Psoas muscle (tissue), 8 donors: ENCODE results near the gene UMODL1. TPM values are rescaled to one million over a fixed set of nuclear protein-coding genes. Genes with fewer than 3 reads are reported as not detected.

Experiments used
- ATAC-seq, 4 donors: fragments of 200-7000 bp; cut with Tn5 transposase; one replicate each; pipeline ENCODE4 v1.9.1; 2020; ENCODE audit warnings: moderate library complexity in 3 of 4, mild to moderate bottlenecking in 2 of 4
- DNase-seq, 2 donors: peaks; one replicate each; pipeline ENCODE4 v3.0.0-alpha.2; 2020
- H3K27ac ChIP-seq: fragments of 200-600 bp; one replicate; pipeline ENCODE4 v1.8.0; 2022
- H3K27me3 ChIP-seq, 3 donors: fragments of 200-600 bp in 1 of 3; one replicate each; pipeline versions ENCODE4 v1.6.1 to v1.8.0; 2013 to 2022; ENCODE audit warnings: low read length in 2 of 3, mild to moderate bottlenecking in 2 of 3, moderate library complexity in 1 of 3; ENCODE audit not compliant: insufficient read depth in 3 of 3
- H3K36me3 ChIP-seq, 2 donors: fragments of 200-600 bp in 1 of 2; one replicate each; pipeline versions ENCODE4 v1.6.1 to v1.8.0; 2013 to 2022; ENCODE audit warnings: low read depth in 1 of 2, mild to moderate bottlenecking in 1 of 2, moderate library complexity in 1 of 2; ENCODE audit not compliant: insufficient read depth in 1 of 2
- H3K4me1 ChIP-seq: fragments of 200-600 bp; one replicate; pipeline ENCODE4 v1.8.0; 2022
- H3K4me3 ChIP-seq: fragments of 200-600 bp; one replicate; pipeline ENCODE4 v1.8.0; 2022; ENCODE audit warnings: mild to moderate bottlenecking
- H3K9me3 ChIP-seq: fragments of 200-600 bp; one replicate; pipeline ENCODE4 v1.8.0; 2022
- WGBS, 3 donors: extraction: QIAGEN DNeasy Blood & Tissue Kit; methylation state at CpG; one replicate each; pipeline versions ENCODE4 v1.1.6 to v1.1.7; 2013; 5-methylcytosine and 5-hydroxymethylcytosine counted together
- intact Hi-C, 2 donors: fragments of 100-400 bp; cut with DNase I; formaldehyde crosslinking; loops; one replicate each; pipeline versions ENCODE4 v1.11.0 to v1.14.2; 2022
- polyA plus RNA-seq, 3 donors: library from polyadenylated mRNA; stranded (reverse); fragments of 200-250 nt; gene quantifications; one replicate each; pipeline ENCODE4 v1.2.3, GENCODE V29; 2013
- total RNA-seq, 4 donors: library from RNA; stranded (reverse); fragmentation: NEBNext Ultra II Directional in 2 of 4; extraction: Animal tissue kit (Norgen Biotek cat#: 25700) in 2 of 4; gene quantifications; one replicate each; pipeline versions ENCODE4 v1.2.1 to v1.2.4, GENCODE V29; 2021 to 2023
- TF ChIP-seq, protein P1 (sequence below): fragments of 200-600 bp; IDR thresholded peaks from one replicate; pipeline ENCODE4 v1.8.0; 2022; ENCODE audit warnings: antibody characterized with exemption
- donor health status: healthy with polysubstance abuse.
- donor health status: DM: no; HTN: no; CAD: no; lungs with moderate emphysema.
- donor health status: Bipolar disorder and iron deficiency.
- donor health status: healthy.
- donor health status: DM: yes; HTN: yes; CAD: no.
- donor health status: DM: no; HTN: no; CAD: no.
- donor health status: DM: no; HTN: no; CAD: no.
- donor health status: DM: yes; HTN: yes; CAD: no.

UMODL1 gene
- total and polyA plus RNA-seq, 7 donors = not detected

DNA sequence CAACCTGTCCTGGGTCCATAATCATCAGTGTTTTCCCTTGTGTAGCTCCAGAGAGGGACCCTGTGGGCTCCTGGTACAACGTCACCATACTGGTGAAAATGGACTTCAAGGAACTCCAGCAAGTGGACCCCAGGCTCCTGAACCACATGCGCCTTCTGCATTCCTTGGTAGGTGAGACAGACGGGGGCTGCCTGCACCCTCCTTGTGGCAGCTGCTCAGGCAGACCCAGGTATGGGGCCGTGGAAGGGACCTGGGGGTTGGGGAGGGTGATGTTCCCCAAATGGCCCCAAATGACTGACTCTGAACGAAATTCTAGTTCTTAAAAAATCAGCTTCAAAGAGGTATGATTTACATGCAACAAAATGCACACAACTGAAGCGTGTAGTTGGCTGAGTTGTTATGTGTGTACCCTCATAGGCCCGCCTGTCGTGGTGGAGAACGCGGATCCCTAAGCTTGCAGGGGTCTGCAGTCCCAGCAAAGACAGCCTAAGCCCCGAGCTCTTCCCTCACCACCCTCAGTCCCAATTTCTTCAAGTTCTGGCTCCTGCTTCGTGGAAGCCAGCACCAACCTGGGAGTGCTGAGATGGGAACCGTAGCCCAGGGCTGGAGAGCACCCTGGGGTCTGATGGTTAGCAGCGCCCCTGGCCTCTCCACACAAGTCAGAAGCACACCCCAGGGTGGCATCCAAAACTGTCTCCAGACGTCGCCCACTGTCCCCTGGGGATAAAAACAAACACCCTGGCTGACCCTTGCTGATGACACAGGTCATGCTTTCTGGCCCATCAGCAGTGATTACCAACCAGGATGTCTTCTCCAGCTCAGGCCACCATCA is 14.3 kb downstream of the UMODL1 start:
- ATAC-seq = no peak
- TF ChIP-seq, protein P1, sequence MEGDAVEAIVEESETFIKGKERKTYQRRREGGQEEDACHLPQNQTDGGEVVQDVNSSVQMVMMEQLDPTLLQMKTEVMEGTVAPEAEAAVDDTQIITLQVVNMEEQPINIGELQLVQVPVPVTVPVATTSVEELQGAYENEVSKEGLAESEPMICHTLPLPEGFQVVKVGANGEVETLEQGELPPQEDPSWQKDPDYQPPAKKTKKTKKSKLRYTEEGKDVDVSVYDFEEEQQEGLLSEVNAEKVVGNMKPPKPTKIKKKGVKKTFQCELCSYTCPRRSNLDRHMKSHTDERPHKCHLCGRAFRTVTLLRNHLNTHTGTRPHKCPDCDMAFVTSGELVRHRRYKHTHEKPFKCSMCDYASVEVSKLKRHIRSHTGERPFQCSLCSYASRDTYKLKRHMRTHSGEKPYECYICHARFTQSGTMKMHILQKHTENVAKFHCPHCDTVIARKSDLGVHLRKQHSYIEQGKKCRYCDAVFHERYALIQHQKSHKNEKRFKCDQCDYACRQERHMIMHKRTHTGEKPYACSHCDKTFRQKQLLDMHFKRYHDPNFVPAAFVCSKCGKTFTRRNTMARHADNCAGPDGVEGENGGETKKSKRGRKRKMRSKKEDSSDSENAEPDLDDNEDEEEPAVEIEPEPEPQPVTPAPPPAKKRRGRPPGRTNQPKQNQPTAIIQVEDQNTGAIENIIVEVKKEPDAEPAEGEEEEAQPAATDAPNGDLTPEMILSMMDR = no peak
- no peak overlapping the region for H3K27ac ChIP-seq

DNA sequence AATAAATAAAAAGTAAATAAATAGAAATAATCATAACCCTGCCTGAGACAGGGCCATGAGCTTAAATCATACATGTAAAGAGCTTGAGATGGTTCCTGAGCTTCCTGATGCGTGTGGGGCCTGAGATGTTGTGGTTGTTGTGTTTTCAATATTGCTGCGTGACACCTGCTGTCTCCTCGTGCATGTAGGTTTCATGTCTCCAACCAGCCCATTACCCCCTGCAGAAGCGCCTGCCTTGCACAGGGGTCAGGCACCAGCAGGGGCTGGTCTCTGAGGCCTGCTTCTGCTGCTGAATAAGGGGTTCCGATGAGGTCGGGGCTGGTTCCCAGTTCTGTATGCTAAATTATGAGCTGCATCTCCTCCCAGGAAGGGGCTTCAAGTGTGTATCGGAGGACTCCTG is 15.9 kb downstream of the UMODL1 start:
- Histone ChIP-seq H3K27ac (no peak overlapping the region), H3K36me3 (no peaks in the 10 kb centered on the region), H3K27me3 (peaks cover 0 to 15% (median 0%) of the 10 kb centered on the region in 3 donors), H3K4me1 (no peaks in the 10 kb centered on the region), H3K4me3 (no peak overlapping the region), H3K9me3 (no peaks in the 10 kb centered on the region)
- no peak for DNase-seq
- TF ChIP-seq, protein P1 = no peak
- no peak for ATAC-seq
- 75 to 93% (median 89%) methylated on average over 7 of the region's 7 CpGs for WGBS, 3 donors
- intact Hi-C loops = no loop called here

More for the DNA sequence above, 14.3 kb downstream of the UMODL1 start:
- Histone ChIP-seq H3K36me3 (no peaks in the 10 kb centered on the region), H3K9me3 (no peaks in the 10 kb centered on the region), H3K27me3 (peaks cover 0 to 3% (median 0%) of the 10 kb centered on the region in 3 donors), H3K4me3 (no peak overlapping the region), H3K4me1 (no peaks in the 10 kb centered on the region)
- DNase-seq = no peak
- WGBS, 3 donors = 83 to 89% (median 85%) methylated on average over 16 of the region's 16 CpGs
- intact Hi-C loops = no loop called here

DNA sequence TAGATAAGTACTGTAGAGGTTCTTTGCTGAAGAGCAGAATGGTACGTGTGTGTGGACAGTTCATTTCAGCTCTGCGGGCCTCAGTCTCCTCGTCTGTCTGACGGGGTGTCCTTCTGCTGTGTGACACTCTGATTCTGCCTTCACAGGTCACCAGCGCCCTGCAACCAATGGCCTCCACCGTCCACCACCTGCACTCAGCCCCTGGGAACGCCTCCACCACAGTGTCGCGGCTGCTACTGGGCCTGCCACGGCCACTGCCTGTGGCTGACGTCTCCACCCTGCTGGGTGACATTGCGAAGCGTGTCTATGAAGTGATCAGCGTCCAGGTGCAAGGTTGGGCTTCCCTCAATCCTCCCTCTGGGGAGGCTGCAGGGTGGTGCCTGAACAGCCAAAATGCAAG is 17.0 kb downstream of the UMODL1 start:
- no peak overlapping the region for H3K27ac ChIP-seq
- DNase-seq = no peak
- H3K4me1 ChIP-seq = no peaks in the 10 kb centered on the region
- intact Hi-C loops = no loop called here
- TF ChIP-seq, protein P1 = no peak
- peaks cover 0 to 26% (median 0%) of the 10 kb centered on the region in 3 donors for H3K27me3 ChIP-seq
- H3K4me3 ChIP-seq = no peak overlapping the region
- no peaks in the 10 kb centered on the region for H3K36me3 ChIP-seq
- 84 to 89% (median 85%) methylated on average over 14 of the region's 14 CpGs for WGBS, 3 donors
- no peaks in the 10 kb centered on the region for H3K9me3 ChIP-seq
- no peak for ATAC-seq

GRCh38 chr21:42088658-42089057 is 17.5 kb downstream of the UMODL1 start:
- Histone ChIP-seq H3K4me3 (no peak overlapping the region), H3K27me3 (peaks cover 0 to 28% (median 2%) of the 10 kb centered on the region in 3 donors), H3K36me3 (no peaks in the 10 kb centered on the region), H3K9me3 (no peaks in the 10 kb centered on the region), H3K27ac (no peak overlapping the region), H3K4me1 (no peaks in the 10 kb centered on the region)
- WGBS, 3 donors = 72 to 86% (median 74%) methylated on average over 5 of the region's 5 CpGs
- intact Hi-C loops = no loop called here
- TF ChIP-seq, protein P1 = no peak
- ATAC-seq (no peak), DNase-seq (no peak)
